Keratinocyte (primary cell): ENCODE data around the gene GPC3. TPM values are rescaled to one million over a fixed set of nuclear protein-coding genes. Genes with fewer than 3 reads are reported as not detected.

Experiments
- DNase-seq: peaks from one replicate; pipeline ENCODE4 v3.0.0-alpha.2; 2011; ENCODE audit warnings: low read depth, missing footprints, low spot score
- FAIRE-seq: peaks from 2 replicates; lab custom pipeline; 2011; peaks lifted over from hg19 to GRCh38; lab: Jason Lieb, UNC
- H2AFZ ChIP-seq: 2 replicates; pipeline ENCODE4 v1.6.0; 2012; ENCODE audit warnings: low read length, control low read depth, inconsistent platforms; ENCODE audit not compliant: control insufficient read depth
- H3K27ac ChIP-seq: 2 replicates; pipeline ENCODE4 v1.5.1; 2011; ENCODE audit warnings: low read length; ENCODE audit not compliant: control insufficient read depth, insufficient read depth
- H3K27me3 ChIP-seq: 3 replicates; pipeline ENCODE4 v1.6.0; 2011; ENCODE audit warnings: low read length; ENCODE audit not compliant: control insufficient read depth, insufficient read depth; ENCODE audit errors: extremely low read depth
- H3K36me3 ChIP-seq, 2 experiments: 2 replicates in 1 of 2; 3 replicates in 1 of 2; pipeline ENCODE4 v1.5.1; 2011; ENCODE audit warnings: low read length in 2 of 2, mild to moderate bottlenecking in 1 of 2; ENCODE audit not compliant: control insufficient read depth in 2 of 2, insufficient read depth in 2 of 2; ENCODE audit errors: extremely low read depth in 1 of 2
- H3K4me1 ChIP-seq: 3 replicates; pipeline ENCODE4 v1.5.1; 2011; ENCODE audit warnings: low read length; ENCODE audit not compliant: control insufficient read depth, insufficient read depth; ENCODE audit errors: extremely low read depth
- H3K4me2 ChIP-seq: 3 replicates; pipeline ENCODE4 v1.6.0; 2011; ENCODE audit warnings: low read depth, low read length; ENCODE audit not compliant: control insufficient read depth, insufficient read depth; ENCODE audit errors: extremely low read depth
- H3K4me3 ChIP-seq, 3 experiments: fragments of 200-600 bp in 1 of 3; sonication (generic) in 1 of 3; 2 replicates in 2 of 3; 3 replicates in 1 of 3; pipeline ENCODE4 v1.5.1; 2011 to 2016; ENCODE audit warnings: low read length in 3 of 3, mild to moderate bottlenecking in 3 of 3, control low read depth in 2 of 3, inconsistent platforms in 1 of 3, low read depth in 1 of 3, mixed read lengths in 1 of 3, mixed run types in 1 of 3, moderate library complexity in 1 of 3; ENCODE audit not compliant: control insufficient read depth in 2 of 3, insufficient read depth in 2 of 3; ENCODE audit errors: extremely low read depth in 1 of 3
- H3K79me2 ChIP-seq: 2 replicates; pipeline ENCODE4 v1.6.0; 2012; ENCODE audit warnings: low read length; ENCODE audit not compliant: control insufficient read depth, insufficient read depth
- H3K9ac ChIP-seq: 3 replicates; pipeline ENCODE4 v1.6.0; 2011; ENCODE audit warnings: low read length; ENCODE audit not compliant: control insufficient read depth, insufficient read depth; ENCODE audit errors: extremely low read depth
- H3K9me1 ChIP-seq: 3 replicates; pipeline ENCODE4 v1.6.0; 2011; ENCODE audit warnings: low read length; ENCODE audit not compliant: control insufficient read depth, insufficient read depth; ENCODE audit errors: extremely low read depth
- H3K9me3 ChIP-seq: 2 replicates; pipeline ENCODE4 v1.5.1; 2012; ENCODE audit warnings: low read depth, low read length; ENCODE audit not compliant: control insufficient read depth
- H4K20me1 ChIP-seq: 3 replicates; pipeline ENCODE4 v1.6.0; 2011; ENCODE audit warnings: low read length; ENCODE audit not compliant: control insufficient read depth, insufficient read depth; ENCODE audit errors: extremely low read depth
- CTCF ChIP-seq, 3 experiments: IDR thresholded peaks in 1 of 3; conservative IDR thresholded peaks in 1 of 3; optimal IDR thresholded peaks in 1 of 3; 2 replicates in 2 of 3; 3 replicates in 1 of 3; pipeline versions ENCODE3 to v1.5.1; 2011; ENCODE audit warnings: low read length in 3 of 3, mild to moderate bottlenecking in 3 of 3, moderate library complexity in 2 of 3, control low read depth in 1 of 3, inconsistent platforms in 1 of 3; ENCODE audit not compliant: insufficient read depth in 2 of 3; ENCODE audit errors: extremely low read depth in 1 of 3
- EZH2 ChIP-seq: IDR thresholded peaks from one replicate; pipeline ENCODE4 v1.6.1; 2012; ENCODE audit warnings: inconsistent platforms, mild to moderate bottlenecking, low read length, moderate library complexity
- dilution Hi-C: fragments of 300-500 bp; cut with MboI; formaldehyde crosslinking; loops from one replicate; pipeline ENCODE4 v1.7.0; 2020; ENCODE audit warnings: low sequenced_read_pairs; ENCODE audit not compliant: extremely low pct_ligation_motif_present
- polyA plus RNA-seq, 5 experiments: library from polyadenylated mRNA; depleted of rRNA in 3 of 5; stranded (reverse) in 3 of 5; stranded (forward) in 1 of 5; unstranded in 1 of 5; fragments of >200 nt; gene quantifications; 1 replicate in 1 of 5; 2 replicates in 3 of 5; 3 replicates in 1 of 5; pipeline versions ENCODE4 v1.2.1 to v1.2.3, GENCODE V29; 2011 to 2012; ENCODE audit warnings: missing spikeins in 2 of 5, low read depth in 1 of 5, low replicate concordance in 1 of 5

Gene GPC3
- polyA plus RNA-seq, 1 donor (not counting 4 experiments of a cell fraction or from before 2014, with no cell fraction given), result 0.03 TPM

- no peaks in the 10 kb centered on the region for H3K9me1 ChIP-seq
- DNase-seq (no peak), FAIRE-seq (no peak)
- H3K27me3 ChIP-seq, result no peaks in the 10 kb centered on the region
- H3K9me3 ChIP-seq, result no peaks in the 10 kb centered on the region
- no peak overlapping the region for H3K4me3 ChIP-seq
- H3K9ac ChIP-seq, result no peak overlapping the region
- H2AFZ ChIP-seq, result no peak overlapping the region
- no peaks in the 10 kb centered on the region for H3K79me2 ChIP-seq
- H3K27ac ChIP-seq, result no peak overlapping the region
- H3K4me1 ChIP-seq, result no peaks in the 10 kb centered on the region
- no peaks in the 10 kb centered on the region for H4K20me1 ChIP-seq
- no peaks in the 10 kb centered on the region for H3K36me3 ChIP-seq
- dilution Hi-C loops, result no loop called here
- TF ChIP-seq CTCF (optimal IDR thresholded peaks at IDR 0.05 in 1 of 3, IDR thresholded peaks at IDR 0.05 in 1 of 3, conservative IDR thresholded peaks at IDR 0.05 in 1 of 3; ENCODE audit: extremely low read depth in 1 of 3, insufficient read depth in 2 of 3, low read length in 3 of 3) (no peak), EZH2 (no peak)
- H3K4me2 ChIP-seq, result no peak overlapping the region
These were observed 230.7 kb downstream of the GPC3 start for GRCh38 chrX:133754657-133755056.

- FAIRE-seq, result no peak
- Histone ChIP-seq H3K36me3 (no peaks in the 10 kb centered on the region), H3K9me3 (no peaks in the 10 kb centered on the region), H3K79me2 (no peaks in the 10 kb centered on the region), H3K4me2 (no peak overlapping the region), H3K9ac (no peak overlapping the region), H3K9me1 (no peaks in the 10 kb centered on the region), H3K27ac (no peak overlapping the region), H2AFZ (no peak overlapping the region), H3K27me3 (no peaks in the 10 kb centered on the region), H4K20me1 (no peaks in the 10 kb centered on the region), H3K4me1 (no peaks in the 10 kb centered on the region), H3K4me3 (no peak overlapping the region)
- DNase-seq, result no peak
- TF ChIP-seq CTCF (optimal IDR thresholded peaks at IDR 0.05 in 1 of 3, IDR thresholded peaks at IDR 0.05 in 1 of 3, conservative IDR thresholded peaks at IDR 0.05 in 1 of 3; ENCODE audit: extremely low read depth in 1 of 3, insufficient read depth in 2 of 3, low read length in 3 of 3) (no peak), EZH2 (no peak)
- dilution Hi-C loops, result no loop called here
These were observed 235.4 kb downstream of the GPC3 start for GRCh38 chrX:133749951-133750350.
